OCI-LY1 (cell line): Measurements from ENCODE around the gene SLCO3A1.

Experiments used
- H2AFZ ChIP-seq: fragments of 200-600 bp; sonication (generic), shearing (Covaris generic); 2 replicates; pipeline ENCODE4 v1.6.0; 2014; ENCODE audit warnings: antibody characterized with exemption, mild to moderate bottlenecking, low read length
- H3F3A ChIP-seq: fragments of 200-600 bp; sonication (generic), shearing (Covaris generic); 2 replicates; pipeline ENCODE4 v1.6.0; 2014; ENCODE audit warnings: mild to moderate bottlenecking, antibody characterized with exemption, low read length, moderate library complexity; ENCODE audit not compliant: insufficient read depth
- H3K27ac ChIP-seq: fragments of 200-600 bp; sonication (generic); 2 replicates; pipeline ENCODE4 v1.5.1; 2014; ENCODE audit warnings: low read length, mixed run types, mild to moderate bottlenecking, low read depth; ENCODE audit not compliant: poor library complexity, severe bottlenecking
- H3K27me3 ChIP-seq: fragments of 200-600 bp; sonication (generic); 2 replicates; pipeline ENCODE4 v1.6.0; 2014; ENCODE audit warnings: antibody characterized with exemption, mild to moderate bottlenecking, low read length, moderate library complexity; ENCODE audit not compliant: insufficient read depth
- H3K36me3 ChIP-seq: fragments of 200-600 bp; sonication (generic); 2 replicates; pipeline ENCODE4 v1.6.1; 2014; ENCODE audit warnings: mild to moderate bottlenecking, antibody characterized with exemption, low read length, moderate library complexity, mixed read lengths; ENCODE audit not compliant: insufficient read depth
- H3K4me1 ChIP-seq: fragments of 200-600 bp; sonication (generic); 2 replicates; pipeline ENCODE4 v1.5.1; 2014; ENCODE audit warnings: mild to moderate bottlenecking, low read length, moderate library complexity; ENCODE audit not compliant: insufficient read depth, severe bottlenecking
- H3K4me2 ChIP-seq: fragments of 200-600 bp; sonication (generic), shearing (Covaris generic); 2 replicates; pipeline ENCODE4 v1.6.1; 2014; ENCODE audit warnings: low read length
- H3K4me3 ChIP-seq: fragments of 200-600 bp; sonication (generic); 2 replicates; pipeline ENCODE4 v1.5.1; 2014; ENCODE audit warnings: low read length, low read depth, mild to moderate bottlenecking, mixed read lengths; ENCODE audit not compliant: poor library complexity, severe bottlenecking
- H3K79me2 ChIP-seq: fragments of 200-600 bp; shearing (Covaris generic); 2 replicates; pipeline ENCODE4 v1.6.1; 2016; ENCODE audit warnings: mixed run types, low read length, mixed read lengths; ENCODE audit not compliant: insufficient read depth
- H3K9ac ChIP-seq: fragments of 200-600 bp; sonication (generic), shearing (Covaris generic); 2 replicates; pipeline ENCODE4 v1.6.1; 2014; ENCODE audit warnings: mild to moderate bottlenecking, low read length, mixed read lengths
- H3K9me2 ChIP-seq: fragments of 200-600 bp; sonication (generic), shearing (Covaris generic); 2 replicates; pipeline ENCODE4 v1.6.1; 2014; ENCODE audit warnings: low read depth, mild to moderate bottlenecking, low read length, mixed read lengths
- H3K9me3 ChIP-seq: fragments of 200-600 bp; shearing (Covaris generic); 2 replicates; pipeline ENCODE4 v1.6.1; 2014; ENCODE audit warnings: low read length, mixed read lengths
- H4K20me1 ChIP-seq: fragments of 200-600 bp; sonication (generic), shearing (Covaris generic); 2 replicates; pipeline ENCODE4 v1.6.0; 2016; ENCODE audit warnings: mild to moderate bottlenecking, low read length; ENCODE audit not compliant: insufficient read depth
- CTCF ChIP-seq: fragments of 200-600 bp; sonication (generic), shearing (Covaris generic); IDR thresholded peaks from 2 replicates; pipeline ENCODE4 v1.5.1; 2017; ENCODE audit warnings: mild to moderate bottlenecking, antibody characterized with exemption, low read length, moderate library complexity, mixed read lengths
- EZH2 ChIP-seq: fragments of 200-600 bp; sonication (generic), shearing (Covaris generic); IDR thresholded peaks from 2 replicates; pipeline ENCODE4 v1.8.0; 2017; ENCODE audit warnings: borderline replicate concordance, mixed run types, mild to moderate bottlenecking, antibody characterized with exemption, low read length, moderate library complexity, mixed read lengths

The SLCO3A1 gene

GRCh38 chr15:91852741-91853510, 582 bp upstream of the SLCO3A1 start:
- H4K20me1 ChIP-seq: no peaks in the 10 kb centered on the region
- H3F3A ChIP-seq: no peaks in the 10 kb centered on the region
- no peaks in the 10 kb centered on the region for H3K36me3 ChIP-seq
- H3K9me3 ChIP-seq: no peaks in the 10 kb centered on the region
- H3K4me3 ChIP-seq: peak overlapping the region; percentile 57
- H3K4me1 ChIP-seq: peaks cover 42% of the 10 kb centered on the region
- peaks cover 4% of the 10 kb centered on the region; the same call in 1 of the 2 replicates for H3K27me3 ChIP-seq
- TF ChIP-seq CTCF (peak; percentile 62), EZH2 (no peak)
- H2AFZ ChIP-seq: no peak overlapping the region; the same call in 1 of the 2 replicates
- H3K79me2 ChIP-seq: no peaks in the 10 kb centered on the region
- peak overlapping the region; percentile 68 for H3K4me2 ChIP-seq
- H3K9me2 ChIP-seq: no peaks in the 10 kb centered on the region
- H3K27ac ChIP-seq: no peak overlapping the region
- peak overlapping the region; percentile 63 for H3K9ac ChIP-seq

- H3F3A ChIP-seq: no peaks in the 10 kb centered on the region
- H3K4me1 ChIP-seq: peaks cover 48% of the 10 kb centered on the region
- TF ChIP-seq EZH2 (no peak), CTCF (no peak)
- peak overlapping the region; percentile 57 for H3K4me3 ChIP-seq
- peak overlapping the region; percentile 53; the same call in 1 of the 2 replicates for H3K9ac ChIP-seq
- H4K20me1 ChIP-seq: no peaks in the 10 kb centered on the region
- peak overlapping the region; percentile 58 for H3K27ac ChIP-seq
- no peaks in the 10 kb centered on the region for H3K9me2 ChIP-seq
- H3K79me2 ChIP-seq: no peaks in the 10 kb centered on the region
- no peaks in the 10 kb centered on the region for H3K9me3 ChIP-seq
- peak overlapping the region; percentile 68 for H3K4me2 ChIP-seq
- H3K36me3 ChIP-seq: no peaks in the 10 kb centered on the region
- no peak overlapping the region for H2AFZ ChIP-seq
- H3K27me3 ChIP-seq: peaks cover 4% of the 10 kb centered on the region; the same call in 1 of the 2 replicates
Observed at GRCh38 chr15:91853948-91854638, 585 bp downstream of the SLCO3A1 start.

GRCh38 chr15:91854639-91854990, 1.1 kb downstream of the SLCO3A1 start:
- H3K4me2 ChIP-seq: peak overlapping the region; percentile 68
- no peaks in the 10 kb centered on the region for H3K36me3 ChIP-seq
- peak overlapping the region; percentile 11; the same call in 1 of the 2 replicates for H3K9ac ChIP-seq
- TF ChIP-seq EZH2 (no peak), CTCF (no peak)
- no peaks in the 10 kb centered on the region for H4K20me1 ChIP-seq
- no peak overlapping the region for H2AFZ ChIP-seq
- H3K79me2 ChIP-seq: no peaks in the 10 kb centered on the region
- H3F3A ChIP-seq: no peaks in the 10 kb centered on the region
- peak overlapping the region; percentile 58 for H3K27ac ChIP-seq
- no peaks in the 10 kb centered on the region for H3K9me2 ChIP-seq
- H3K27me3 ChIP-seq: peaks cover 4% of the 10 kb centered on the region; the same call in 1 of the 2 replicates
- no peaks in the 10 kb centered on the region for H3K9me3 ChIP-seq
- peaks cover 48% of the 10 kb centered on the region for H3K4me1 ChIP-seq
- peak overlapping the region; percentile 57 for H3K4me3 ChIP-seq
